IMR-90 (cell line): ENCODE results near the gene BRINP3. TPM values are rescaled to one million over a fixed set of nuclear protein-coding genes. Genes with fewer than 3 reads are reported as not detected.

Source experiments
- ATAC-seq: fragments of 200-7000 bp; cut with Tn5 transposase; 2 replicates; pipeline ENCODE4 v1.9.1; 2020; ENCODE audit warnings: low read depth, mild to moderate bottlenecking, moderate library complexity
- BruUV-seq: library from RNA; stranded (reverse); fragments of 400-500 nt; replicated peaks from 2 replicates; lab custom pipeline; 2021; lab: Mats Ljungman, UMichigan
- CTCF ChIA-PET: fragments of 300-600 bp; formaldehyde crosslinking; extraction: SDS; loops from one replicate; lab custom pipeline; 2021; ENCODE audit warnings: antibody characterized with exemption; lab: Yijun Ruan, JAX
- POLR2A ChIA-PET: fragments of 300-600 bp; sonication (Branson Sonifier 250); formaldehyde crosslinking; loops from one replicate; lab custom pipeline; 2022; ENCODE audit warnings: antibody characterized with exemption; ENCODE audit not compliant: unreplicated experiment; lab: Charles Lee
- DNase-seq: peaks from one replicate; pipeline ENCODE4 v3.0.0; 2013
- H2AFZ ChIP-seq: replicated peaks from 2 replicates; pipeline ENCODE3; 2013; ENCODE audit warnings: low read length, mild to moderate bottlenecking; ENCODE audit not compliant: poor library complexity
- H2AK5ac ChIP-seq: 2 replicates; pipeline ENCODE4 v1.6.1; 2013; ENCODE audit warnings: low read depth, low read length, inconsistent platforms
- H2AK9ac ChIP-seq: replicated peaks from 2 replicates; pipeline ENCODE3; 2013; ENCODE audit warnings: mild to moderate bottlenecking, low read depth, low read length, moderate library complexity; ENCODE audit not compliant: poor library complexity
- H2BK120ac ChIP-seq: 2 replicates; pipeline ENCODE4 v1.6.1; 2013; ENCODE audit warnings: low read depth, low read length, inconsistent platforms
- H2BK15ac ChIP-seq: 3 replicates; pipeline ENCODE4 v1.6.1; 2013; ENCODE audit warnings: low read depth, low read length, inconsistent platforms
- H2BK20ac ChIP-seq: 2 replicates; pipeline ENCODE4 v1.6.1; 2013; ENCODE audit warnings: low read depth, mild to moderate bottlenecking, inconsistent platforms, low read length, moderate library complexity
- H2BK5ac ChIP-seq: 2 replicates; pipeline ENCODE4 v1.6.1; 2013; ENCODE audit warnings: mild to moderate bottlenecking, low read depth, low read length, inconsistent platforms; ENCODE audit not compliant: poor library complexity, severe bottlenecking
- H3K14ac ChIP-seq: replicated peaks from 2 replicates; pipeline ENCODE4 v1.6.1; 2013; ENCODE audit warnings: low read depth, low read length, inconsistent platforms
- H3K18ac ChIP-seq: 2 replicates; pipeline ENCODE4 v1.6.1; 2013; ENCODE audit warnings: low read depth, low read length, control low read depth
- H3K23ac ChIP-seq: 2 replicates; pipeline ENCODE4 v1.6.1; 2013; ENCODE audit warnings: low read depth, low read length, inconsistent platforms
- H3K27ac ChIP-seq: 2 replicates; pipeline ENCODE4 v1.5.1; 2013; ENCODE audit warnings: mild to moderate bottlenecking, control low read depth, low read length; ENCODE audit not compliant: insufficient read depth
- H3K27me3 ChIP-seq: 2 replicates; pipeline ENCODE4 v1.6.1; 2013; ENCODE audit warnings: low read length; ENCODE audit not compliant: control insufficient read depth, insufficient read depth
- H3K36me3 ChIP-seq: 2 replicates; pipeline ENCODE4 v1.6.1; 2013; ENCODE audit warnings: low read length, mixed read lengths; ENCODE audit not compliant: control insufficient read depth, insufficient read depth
- H3K4ac ChIP-seq: 2 replicates; pipeline ENCODE4 v1.6.1; 2013; ENCODE audit warnings: low read depth, low read length, inconsistent platforms
- H3K4me1 ChIP-seq: 2 replicates; pipeline ENCODE4 v1.6.1; 2013; ENCODE audit warnings: low read length, mixed read lengths; ENCODE audit not compliant: control insufficient read depth, insufficient read depth
- H3K4me2 ChIP-seq: 2 replicates; pipeline ENCODE4 v1.6.1; 2013; ENCODE audit warnings: low read depth, mild to moderate bottlenecking, control low read depth, low read length, moderate library complexity
- H3K4me3 ChIP-seq: 2 replicates; pipeline ENCODE4 v1.5.1; 2013; ENCODE audit warnings: low read depth, mild to moderate bottlenecking, control low read depth, low read length, moderate library complexity; ENCODE audit not compliant: insufficient read depth
- H3K56ac ChIP-seq: 2 replicates; pipeline ENCODE4 v1.6.1; 2013; ENCODE audit warnings: low read length, inconsistent platforms; ENCODE audit not compliant: insufficient read depth; ENCODE audit errors: extremely low read depth
- H3K79me1 ChIP-seq, 2 experiments: 2 replicates each; pipeline ENCODE4 v1.6.1; 2013; ENCODE audit warnings: low read length in 2 of 2, inconsistent platforms in 1 of 2, low read depth in 1 of 2
- H3K9ac ChIP-seq: 2 replicates; pipeline ENCODE4 v1.6.1; 2013; ENCODE audit warnings: low read depth, low read length, control low read depth
- H3K9me1 ChIP-seq: 2 replicates; pipeline ENCODE4 v1.6.1; 2013; ENCODE audit warnings: low read length, inconsistent platforms; ENCODE audit not compliant: insufficient read depth
- H3K9me3 ChIP-seq: 2 replicates; pipeline ENCODE4 v1.6.1; 2013; ENCODE audit warnings: low read length; ENCODE audit not compliant: control insufficient read depth, insufficient read depth
- H4K20me1 ChIP-seq: 2 replicates; pipeline ENCODE4 v1.6.1; 2013; ENCODE audit warnings: low read length, inconsistent platforms; ENCODE audit not compliant: insufficient read depth
- H4K5ac ChIP-seq: 2 replicates; pipeline ENCODE4 v1.6.1; 2013; ENCODE audit warnings: mild to moderate bottlenecking, low read depth, low read length, control low read depth
- H4K8ac ChIP-seq, 2 experiments: 2 replicates each; pipeline ENCODE4 v1.6.1; 2013; ENCODE audit warnings: low read depth in 2 of 2, low read length in 2 of 2, control low read depth in 1 of 2, inconsistent platforms in 1 of 2
- H4K91ac ChIP-seq: 2 replicates; pipeline ENCODE4 v1.6.1; 2013; ENCODE audit warnings: low read depth, low read length, inconsistent platforms; ENCODE audit not compliant: insufficient read depth
- CEBPB ChIP-seq: IDR thresholded peaks from 2 replicates; pipeline ENCODE4 v1.6.1; 2012; ENCODE audit warnings: low read depth, low read length, improper control_type of control experiment
- CHD1 ChIP-seq: IDR thresholded peaks from 2 replicates; pipeline ENCODE4 v1.6.1; 2012; ENCODE audit warnings: low read depth, low read length, improper control_type of control experiment
- FOS ChIP-seq: fragments of 150-350 bp; IDR thresholded peaks from 2 replicates; pipeline ENCODE4 v1.6.1; 2016; ENCODE audit warnings: low read depth, low read length
- NFE2L2 ChIP-seq: fragments of 150-350 bp; IDR thresholded peaks from 2 replicates; pipeline ENCODE4 v1.6.1; 2016; ENCODE audit warnings: low read depth, mild to moderate bottlenecking, low read length
- POLR2A ChIP-seq: IDR thresholded peaks from 2 replicates; pipeline ENCODE4 v1.6.1; 2012; ENCODE audit warnings: mild to moderate bottlenecking, low read depth, low read length
- RCOR1 ChIP-seq: IDR thresholded peaks from 2 replicates; pipeline ENCODE4 v1.6.1; 2012; ENCODE audit warnings: mild to moderate bottlenecking, low read length, improper control_type of control experiment; ENCODE audit not compliant: insufficient replicate concordance
- WGBS, 2 experiments: methylation state at CpG; one replicate each; pipeline versions ENCODE4 v1.1.5 to v1.1.7; 2013; ENCODE audit warnings: missing lambda C conversion rate in 2 of 2; ENCODE audit not compliant: insufficient read length in 1 of 2; ENCODE audit errors: extremely low coverage in 2 of 2; 5-methylcytosine and 5-hydroxymethylcytosine counted together
- dilution Hi-C: fragments of 300-500 bp; cut with HindIII; formaldehyde crosslinking; loops from one replicate; pipeline ENCODE4 v1.14.3; 2018; ENCODE audit warnings: low sequenced_read_pairs; ENCODE audit not compliant: unreplicated experiment
- in situ Hi-C: fragments of 300-500 bp; cut with MboI; formaldehyde crosslinking; loops from 3 replicates; pipeline ENCODE4 v1.14.3; 2019; ENCODE audit warnings: low sequenced_read_pairs, inconsistent platforms, mixed read lengths
- intact Hi-C: fragments of 100-400 bp; cut with micrococcal nuclease; formaldehyde crosslinking; loops from 2 replicates; pipeline ENCODE4 v1.10.0; 2022
- polyA plus RNA-seq, 3 experiments: library from polyadenylated mRNA; depleted of rRNA; stranded (reverse); fragments of >200 nt; gene quantifications; 2 replicates each; pipeline ENCODE4 v1.2.3, GENCODE V29; 2012; ENCODE audit warnings: low replicate concordance in 1 of 3
- total RNA-seq: library from RNA; depleted of rRNA; stranded (reverse); fragments of >200 nt; gene quantifications from 2 replicates; pipeline ENCODE4 v1.2.3, GENCODE V29; 2012
- TF ChIP-seq, protein P1 (sequence below): conservative IDR thresholded peaks from 2 replicates; pipeline ENCODE4 v1.5.1; 2012; ENCODE audit warnings: mild to moderate bottlenecking, low read depth, low read length, improper control_type of control experiment
- TF ChIP-seq, protein P2 (sequence below): fragments of 150-350 bp; IDR thresholded peaks from 2 replicates; pipeline ENCODE4 v1.6.1; 2017; ENCODE audit warnings: mild to moderate bottlenecking, antibody characterized with exemption, low read length, low read depth

The BRINP3 gene
- total and polyA plus RNA-seq, 2 of the 4 experiments (the other 2 are of a cell fraction) = 0.15 to 0.36 TPM

DNA sequence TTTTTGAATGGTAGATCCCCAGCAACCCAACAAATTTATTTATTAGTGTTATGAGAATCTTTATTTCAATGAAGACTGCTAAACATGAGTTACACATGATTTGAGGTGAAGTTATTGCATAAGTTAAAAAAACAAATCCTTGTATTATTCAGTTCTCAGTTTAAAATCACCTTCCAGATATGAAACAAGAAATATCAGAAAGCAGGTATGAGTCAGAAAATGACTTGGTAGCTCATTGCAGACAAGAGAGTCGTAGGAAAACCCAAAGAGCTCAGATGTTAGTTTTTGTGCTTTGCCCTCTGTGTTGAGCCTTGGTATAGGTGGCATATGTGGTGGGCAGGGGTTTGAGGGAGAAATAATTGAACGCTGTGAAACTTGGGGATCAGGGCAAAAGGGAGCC lies 339.4 kb downstream of the BRINP3 start:
- Histone ChIP-seq H3K9me3 (no peaks in the 10 kb centered on the region), H3K4ac (no peak overlapping the region), H2AK5ac (no peak overlapping the region), H2BK5ac (no peak overlapping the region), H3K23ac (no peak overlapping the region), H3K4me1 (no peaks in the 10 kb centered on the region), H2BK120ac (no peak overlapping the region), H4K91ac (no peak overlapping the region), H3K27me3 (no peaks in the 10 kb centered on the region), H3K79me1 (no peaks in the 10 kb centered on the region), H4K5ac (no peak overlapping the region), H3K4me2 (no peak overlapping the region), H2BK15ac (no peak overlapping the region), H3K27ac (no peak overlapping the region), H3K14ac (no peak overlapping the region), H3K18ac (no peak overlapping the region), H4K8ac (no peak overlapping the region), H4K20me1 (no peaks in the 10 kb centered on the region), H2AFZ (no peak overlapping the region), H3K36me3 (no peaks in the 10 kb centered on the region), H2BK20ac (no peak overlapping the region), H3K9ac (no peak overlapping the region), H3K9me1 (no peaks in the 10 kb centered on the region), H2AK9ac (no peak overlapping the region), H3K56ac (no peak overlapping the region), H3K4me3 (no peak overlapping the region)
- dilution Hi-C loops (no loop called here), intact Hi-C loops (loop anchor here (10.0 kb wide), 1 partner anchor 157 kb away; no protein-coding TSS in a partner anchor), in situ Hi-C loops (no loop called here)
- DNase-seq = peak; percentile 24
- POLR2A ChIA-PET = no interaction called here
- no peak for ATAC-seq
- whole genome bisulfite sequencing, 2 experiments = 100% methylated on average over 1 of the region's 2 CpGs; no CpG with 5 or more reads in 1 of the 2 experiments
- no TSS peak for BruUV-seq
- CTCF ChIA-PET = interaction anchor here (1.0 kb wide), 1 partner anchor 30 kb away, joined by 3 read pairs; no protein-coding TSS in a partner anchor
- TF ChIP-seq RCOR1 (no peak), NFE2L2 (no peak), CEBPB (0 out of 2 replicates have a peak, but pooled peaks have one; percentile 1), FOS (no peak), POLR2A (no peak), CHD1 (no peak)
- TF ChIP-seq, protein P1, sequence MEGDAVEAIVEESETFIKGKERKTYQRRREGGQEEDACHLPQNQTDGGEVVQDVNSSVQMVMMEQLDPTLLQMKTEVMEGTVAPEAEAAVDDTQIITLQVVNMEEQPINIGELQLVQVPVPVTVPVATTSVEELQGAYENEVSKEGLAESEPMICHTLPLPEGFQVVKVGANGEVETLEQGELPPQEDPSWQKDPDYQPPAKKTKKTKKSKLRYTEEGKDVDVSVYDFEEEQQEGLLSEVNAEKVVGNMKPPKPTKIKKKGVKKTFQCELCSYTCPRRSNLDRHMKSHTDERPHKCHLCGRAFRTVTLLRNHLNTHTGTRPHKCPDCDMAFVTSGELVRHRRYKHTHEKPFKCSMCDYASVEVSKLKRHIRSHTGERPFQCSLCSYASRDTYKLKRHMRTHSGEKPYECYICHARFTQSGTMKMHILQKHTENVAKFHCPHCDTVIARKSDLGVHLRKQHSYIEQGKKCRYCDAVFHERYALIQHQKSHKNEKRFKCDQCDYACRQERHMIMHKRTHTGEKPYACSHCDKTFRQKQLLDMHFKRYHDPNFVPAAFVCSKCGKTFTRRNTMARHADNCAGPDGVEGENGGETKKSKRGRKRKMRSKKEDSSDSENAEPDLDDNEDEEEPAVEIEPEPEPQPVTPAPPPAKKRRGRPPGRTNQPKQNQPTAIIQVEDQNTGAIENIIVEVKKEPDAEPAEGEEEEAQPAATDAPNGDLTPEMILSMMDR = no peak
- TF ChIP-seq, protein P2, sequence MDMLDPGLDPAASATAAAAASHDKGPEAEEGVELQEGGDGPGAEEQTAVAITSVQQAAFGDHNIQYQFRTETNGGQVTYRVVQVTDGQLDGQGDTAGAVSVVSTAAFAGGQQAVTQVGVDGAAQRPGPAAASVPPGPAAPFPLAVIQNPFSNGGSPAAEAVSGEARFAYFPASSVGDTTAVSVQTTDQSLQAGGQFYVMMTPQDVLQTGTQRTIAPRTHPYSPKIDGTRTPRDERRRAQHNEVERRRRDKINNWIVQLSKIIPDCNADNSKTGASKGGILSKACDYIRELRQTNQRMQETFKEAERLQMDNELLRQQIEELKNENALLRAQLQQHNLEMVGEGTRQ = no peak
